Gastrocnemius medialis (tissue), 4 donors: ENCODE data around the gene BICDL2. TPM values are rescaled to one million over a fixed set of nuclear protein-coding genes. Genes with fewer than 3 reads are reported as not detected.

ENCODE experiments used
- ATAC-seq, 2 donors: fragments of 150-250 bp; one replicate each; pipeline ENCODE4 v1.9.1; 2016
- DNase-seq, 2 donors: peaks; one replicate each; pipeline ENCODE4 v3.0.0-alpha.2; 2019
- H3K27ac ChIP-seq, 4 donors: fragments of 200-600 bp; sonication (generic); 1 replicate in 1 of 4; 2 replicates in 3 of 4; pipeline ENCODE4 v1.5.1; 2016 to 2018; ENCODE audit warnings: mild to moderate bottlenecking in 2 of 4, moderate library complexity in 1 of 4
- H3K27me3 ChIP-seq, 3 donors: fragments of 200-600 bp; sonication (generic) in 2 of 3; 1 replicate in 1 of 3; 2 replicates in 2 of 3; pipeline versions ENCODE4 v1.5.1 to v1.6.0; 2016 to 2019; ENCODE audit warnings: mild to moderate bottlenecking in 1 of 3, moderate library complexity in 1 of 3
- H3K36me3 ChIP-seq, 2 donors: fragments of 200-600 bp; sonication (generic) in 1 of 2; one replicate each; pipeline ENCODE4 v1.5.1; 2017 to 2018
- H3K4me1 ChIP-seq, 2 donors: fragments of 200-600 bp; sonication (generic) in 1 of 2; one replicate each; pipeline ENCODE4 v1.5.1; 2016 to 2017; ENCODE audit warnings: mild to moderate bottlenecking in 2 of 2
- H3K4me3 ChIP-seq, 4 donors: fragments of 200-600 bp; sonication (generic) in 3 of 4; 1 replicate in 1 of 4; 2 replicates in 3 of 4; pipeline ENCODE4 v1.5.1; 2016 to 2019; ENCODE audit warnings: mild to moderate bottlenecking in 2 of 4
- H3K9me3 ChIP-seq, 3 donors: fragments of 200-600 bp; sonication (generic) in 2 of 3; 1 replicate in 1 of 3; 2 replicates in 2 of 3; pipeline ENCODE4 v1.5.1; 2016 to 2019
- POLR2A ChIP-seq, 2 donors: fragments of 450-650 bp; IDR thresholded peaks; one replicate each; pipeline ENCODE4 v1.6.1; 2017; ENCODE audit warnings: antibody characterized with exemption in 2 of 2, mild to moderate bottlenecking in 2 of 2, moderate library complexity in 2 of 2
- in situ Hi-C, 4 donors: fragments of 200-750 bp; cut with MboI; loops; one replicate each; pipeline versions ENCODE4 v1.15.0 to v1.8.0; 2017; ENCODE audit warnings: low sequenced_read_pairs in 4 of 4
- intact Hi-C: fragments of 100-400 bp; cut with DNase I; formaldehyde crosslinking; loops from one replicate; pipeline ENCODE4 v1.15.1; 2023; ENCODE audit warnings: low total_unique reads
- total RNA-seq, 4 donors: library from RNA; depleted of rRNA; stranded (reverse); fragments of >200 nt; gene quantifications; one replicate each; pipeline versions ENCODE4 v1.1.0 to v1.2.3, GENCODE V29; 2016
- TF ChIP-seq, protein P1 (sequence below), 5 experiments: fragments of 450-650 bp in 3 of 5; fragments of 200-600 bp in 2 of 5; sonication (generic) in 2 of 5; IDR thresholded peaks in 4 of 5; conservative IDR thresholded peaks in 1 of 5; 1 replicate in 4 of 5; 2 replicates in 1 of 5; pipeline ENCODE4 v1.5.1; 2016 to 2019; ENCODE audit warnings: antibody characterized with exemption in 5 of 5, mild to moderate bottlenecking in 3 of 5, moderate library complexity in 3 of 5

The BICDL2 gene
- total RNA-seq, 4 donors from 2014 or later, result 0.32 TPM; not detected in 3

DNA sequence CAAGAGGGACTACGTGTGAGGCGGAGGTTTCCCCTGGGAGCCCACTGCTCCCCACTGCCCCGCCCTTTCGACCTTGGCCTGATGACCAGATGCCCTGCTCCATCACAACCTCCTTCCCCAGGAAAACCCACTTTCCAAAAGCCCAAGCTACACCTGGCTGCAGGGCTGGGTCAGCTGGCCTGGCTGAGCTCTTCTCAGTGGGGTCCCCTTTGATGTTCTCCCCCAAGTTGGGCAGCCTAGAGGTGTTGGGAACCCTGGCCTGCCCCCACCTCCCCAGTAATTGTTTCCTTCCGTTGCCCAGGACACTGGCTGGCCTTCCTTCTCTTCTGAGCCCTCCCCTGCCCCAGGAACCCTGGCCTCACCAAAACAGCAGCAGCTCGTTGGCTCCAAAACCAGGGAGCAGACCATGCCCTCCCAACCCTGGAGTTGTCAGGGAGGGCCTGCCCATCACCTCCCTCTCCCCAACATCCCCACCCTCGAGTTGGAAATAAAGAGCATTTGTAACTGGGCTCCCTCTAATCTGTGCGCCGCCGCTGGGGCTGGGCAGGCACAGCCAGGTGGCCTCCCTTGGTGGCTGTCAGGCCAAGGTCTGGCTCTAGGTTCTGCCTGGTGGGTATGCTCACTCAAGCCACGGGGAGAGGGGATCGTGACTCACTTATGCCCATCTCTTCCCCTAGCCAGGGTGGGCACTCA, 22.6 kb downstream of the BICDL2 start:
- intact Hi-C loops, result no loop called here
- TF ChIP-seq POLR2A (IDR thresholded peaks at IDR 0.05), result no peak
- TF ChIP-seq, protein P1, sequence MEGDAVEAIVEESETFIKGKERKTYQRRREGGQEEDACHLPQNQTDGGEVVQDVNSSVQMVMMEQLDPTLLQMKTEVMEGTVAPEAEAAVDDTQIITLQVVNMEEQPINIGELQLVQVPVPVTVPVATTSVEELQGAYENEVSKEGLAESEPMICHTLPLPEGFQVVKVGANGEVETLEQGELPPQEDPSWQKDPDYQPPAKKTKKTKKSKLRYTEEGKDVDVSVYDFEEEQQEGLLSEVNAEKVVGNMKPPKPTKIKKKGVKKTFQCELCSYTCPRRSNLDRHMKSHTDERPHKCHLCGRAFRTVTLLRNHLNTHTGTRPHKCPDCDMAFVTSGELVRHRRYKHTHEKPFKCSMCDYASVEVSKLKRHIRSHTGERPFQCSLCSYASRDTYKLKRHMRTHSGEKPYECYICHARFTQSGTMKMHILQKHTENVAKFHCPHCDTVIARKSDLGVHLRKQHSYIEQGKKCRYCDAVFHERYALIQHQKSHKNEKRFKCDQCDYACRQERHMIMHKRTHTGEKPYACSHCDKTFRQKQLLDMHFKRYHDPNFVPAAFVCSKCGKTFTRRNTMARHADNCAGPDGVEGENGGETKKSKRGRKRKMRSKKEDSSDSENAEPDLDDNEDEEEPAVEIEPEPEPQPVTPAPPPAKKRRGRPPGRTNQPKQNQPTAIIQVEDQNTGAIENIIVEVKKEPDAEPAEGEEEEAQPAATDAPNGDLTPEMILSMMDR (IDR thresholded peaks at IDR 0.05 in 4 of 5, conservative IDR thresholded peaks at IDR 0.05 in 1 of 5), result no peak
- Histone ChIP-seq H3K4me3 (no peak overlapping the region), H3K36me3 (no peaks in the 10 kb centered on the region), H3K27me3 (peaks cover 40 to 54% (median 45%) of the 10 kb centered on the region in 3 donors), H3K27ac (no peak overlapping the region), H3K4me1 (no peaks in the 10 kb centered on the region), H3K9me3 (no peaks in the 10 kb centered on the region)
- ATAC-seq (no peak), DNase-seq (no peak)
- in situ Hi-C loops, result no loop called here

DNA sequence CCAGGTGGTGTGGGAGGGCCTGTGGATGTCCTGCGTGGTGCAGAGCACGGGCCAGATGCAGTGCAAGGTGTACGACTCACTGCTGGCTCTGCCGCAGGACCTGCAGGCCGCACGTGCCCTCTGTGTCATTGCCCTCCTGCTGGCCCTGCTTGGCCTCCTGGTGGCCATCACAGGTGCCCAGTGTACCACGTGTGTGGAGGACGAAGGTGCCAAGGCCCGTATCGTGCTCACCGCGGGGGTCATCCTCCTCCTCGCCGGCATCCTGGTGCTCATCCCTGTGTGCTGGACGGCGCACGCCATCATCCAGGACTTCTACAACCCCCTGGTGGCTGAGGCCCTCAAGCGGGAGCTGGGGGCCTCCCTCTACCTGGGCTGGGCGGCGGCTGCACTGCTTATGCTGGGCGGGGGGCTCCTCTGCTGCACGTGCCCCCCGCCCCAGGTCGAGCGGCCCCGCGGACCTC, 23.2 kb downstream of the BICDL2 start:
- ATAC-seq, result no peak

DNA sequence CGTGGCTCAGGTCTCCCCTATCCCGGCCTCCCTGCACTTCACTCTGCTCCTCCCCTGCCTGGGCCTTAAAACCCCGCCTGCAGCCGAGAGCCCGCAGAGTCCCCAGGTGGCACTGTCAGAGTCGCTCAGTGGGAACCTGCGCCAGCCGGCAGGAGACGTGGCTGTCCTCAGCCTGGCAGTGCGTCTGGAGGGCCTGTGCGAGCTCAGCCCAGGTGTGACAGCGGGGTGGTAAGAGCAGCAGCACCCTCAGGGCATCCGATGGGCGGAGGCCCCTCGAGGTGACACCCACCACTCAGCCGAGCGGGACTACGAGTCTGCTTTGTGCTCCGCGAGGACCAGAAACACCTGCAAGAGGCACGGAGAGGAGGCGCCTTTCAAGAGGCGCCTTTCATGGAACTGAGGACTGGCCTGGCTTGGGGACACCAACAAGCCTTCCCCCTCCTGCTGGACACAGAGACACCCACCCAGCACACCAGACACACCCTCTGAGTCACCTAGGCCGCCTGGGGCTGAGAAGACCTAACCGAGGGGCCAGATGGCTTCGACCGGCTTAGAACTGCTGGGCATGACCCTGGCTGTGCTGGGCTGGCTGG, 23.8 kb downstream of the BICDL2 start, which contains the start of gene CLDN9:
Gene CLDN9, plus strand, starts transcription at position 96 of the 593 bp plus-strand sequence. Its CDS starts 440 bp downstream, at position 536.
- Histone ChIP-seq H3K27me3 (peaks cover 34 to 44% (median 36%) of the 10 kb centered on the region in 3 donors), H3K4me3 (no peak within 1 kb of the TSS), H3K36me3 (no peaks in the 10 kb centered on the region), H3K4me1 (no peaks in the 10 kb centered on the region), H3K27ac (no peak within 1 kb of the TSS), H3K9me3 (no peaks in the 10 kb centered on the region)
- intact Hi-C loops, result no loop called here
- in situ Hi-C loops, result no loop called here
- no peak for TF ChIP-seq POLR2A (IDR thresholded peaks at IDR 0.05)
- TF ChIP-seq, protein P1 (IDR thresholded peaks at IDR 0.05 in 4 of 5, conservative IDR thresholded peaks at IDR 0.05 in 1 of 5), result no peak
- no peak for DNase-seq
- no peak for ATAC-seq

More for the DNA sequence above, 23.2 kb downstream of the BICDL2 start:
- H3K36me3 ChIP-seq, result no peaks in the 10 kb centered on the region
- H3K27ac ChIP-seq, result no peak overlapping the region
- peaks cover 38 to 48% (median 42%) of the 10 kb centered on the region in 3 donors for H3K27me3 ChIP-seq
- H3K4me3 ChIP-seq, result no peak overlapping the region
- H3K9me3 ChIP-seq, result no peaks in the 10 kb centered on the region
- H3K4me1 ChIP-seq, result no peaks in the 10 kb centered on the region
- intact Hi-C loops (no loop called here), in situ Hi-C loops (no loop called here)
- TF ChIP-seq, protein P1 (IDR thresholded peaks at IDR 0.05 in 4 of 5, conservative IDR thresholded peaks at IDR 0.05 in 1 of 5), result no peak
- no peak for TF ChIP-seq POLR2A (IDR thresholded peaks at IDR 0.05)
- no peak for DNase-seq

DNA sequence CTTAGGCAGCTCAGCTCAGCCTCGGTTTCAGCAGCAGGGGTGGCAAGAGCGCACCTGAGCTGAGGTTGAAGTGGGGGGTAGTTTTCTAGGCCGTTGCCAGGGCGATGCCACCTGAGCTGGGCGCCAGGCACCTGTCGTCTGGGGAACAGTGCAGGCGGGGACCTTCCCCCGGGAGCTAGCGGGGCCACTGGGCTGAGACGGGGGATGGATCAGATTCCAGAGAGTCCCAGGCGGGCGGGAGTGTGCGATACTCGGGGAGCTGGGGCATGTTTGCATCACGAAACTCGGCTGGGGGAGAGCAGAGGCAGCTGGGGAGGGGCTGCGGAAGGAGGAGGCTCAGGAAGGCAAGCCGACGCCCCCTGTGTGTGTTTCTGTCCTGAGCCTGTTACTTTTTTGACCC, 24.5 kb downstream of the BICDL2 start:
- Histone ChIP-seq H3K27ac (no peak overlapping the region), H3K27me3 (peaks cover 27 to 37% (median 32%) of the 10 kb centered on the region in 3 donors), H3K4me1 (no peaks in the 10 kb centered on the region), H3K4me3 (no peak overlapping the region), H3K36me3 (peaks cover 0 to 2% of the 10 kb centered on the region in 2 donors), H3K9me3 (no peaks in the 10 kb centered on the region)
- intact Hi-C loops (no loop called here), in situ Hi-C loops (no loop called here)
- DNase-seq, result no peak
- no peak for ATAC-seq
- TF ChIP-seq, protein P1 (IDR thresholded peaks at IDR 0.05 in 4 of 5, conservative IDR thresholded peaks at IDR 0.05 in 1 of 5), result no peak
- TF ChIP-seq POLR2A (IDR thresholded peaks at IDR 0.05), result no peak
